Stimulated activated CD8-positive, alpha-beta memory T cell treated with anti-CD3 and anti-CD28 coated beads, Interleukin-4, amount 100 ng/mL, for 24 hours (primary cell): ENCODE data around the gene ATP6V1E1.
"Not testable (repeated sequence)": the region's sequence is repeated elsewhere in the genome, so short reads cannot be mapped to it uniquely, and the experiment has no call there.

Experiments
- DNase-seq: peaks from one replicate; pipeline ENCODE4 v3.0.0-alpha.2; 2020; ENCODE audit warnings: low read depth

Gene ATP6V1E1

DNA sequence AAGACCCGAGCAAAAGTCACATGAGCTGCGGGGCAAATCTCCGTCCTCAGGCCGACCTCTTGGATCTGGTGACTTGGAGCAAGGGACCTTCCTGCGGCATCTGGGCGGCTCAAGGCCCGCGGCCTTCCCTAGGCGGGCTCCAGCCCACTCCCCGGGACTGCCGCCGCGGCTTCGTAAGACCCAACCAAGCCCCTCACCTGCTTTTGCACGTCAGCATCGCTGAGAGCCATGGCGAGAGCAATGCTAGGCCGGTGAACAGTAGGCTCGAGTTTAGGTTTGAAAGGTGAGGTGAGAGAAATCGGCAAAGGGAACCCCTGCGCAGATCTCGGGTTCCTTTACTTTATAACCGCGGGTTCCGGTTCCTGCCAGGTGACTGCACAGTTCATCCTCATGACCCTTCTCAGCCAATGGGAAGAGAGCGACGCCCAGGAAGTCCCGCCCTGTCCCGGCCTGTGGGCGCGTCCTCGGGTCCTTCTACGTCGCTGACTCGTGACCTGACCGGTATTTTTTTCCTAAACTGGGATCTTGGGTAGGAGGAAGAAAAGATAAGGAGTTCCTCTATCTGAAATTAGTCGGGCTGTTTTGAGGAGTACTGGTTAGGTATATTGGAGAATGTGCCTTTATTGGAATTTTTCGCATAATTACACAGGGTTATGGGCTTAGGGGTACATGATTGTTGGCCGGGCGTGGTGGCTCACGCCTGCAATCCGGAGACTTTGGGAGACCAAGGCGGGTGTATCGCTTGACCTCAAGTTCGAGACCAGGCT is at the start of gene ATP6V1E1:
ATP6V1E1 (minus strand) TSS at position 344 of the 767 bp plus-strand sequence; CDS start at position 230, 114 bp downstream.
- peak; percentile 90 for DNase-seq

DNA sequence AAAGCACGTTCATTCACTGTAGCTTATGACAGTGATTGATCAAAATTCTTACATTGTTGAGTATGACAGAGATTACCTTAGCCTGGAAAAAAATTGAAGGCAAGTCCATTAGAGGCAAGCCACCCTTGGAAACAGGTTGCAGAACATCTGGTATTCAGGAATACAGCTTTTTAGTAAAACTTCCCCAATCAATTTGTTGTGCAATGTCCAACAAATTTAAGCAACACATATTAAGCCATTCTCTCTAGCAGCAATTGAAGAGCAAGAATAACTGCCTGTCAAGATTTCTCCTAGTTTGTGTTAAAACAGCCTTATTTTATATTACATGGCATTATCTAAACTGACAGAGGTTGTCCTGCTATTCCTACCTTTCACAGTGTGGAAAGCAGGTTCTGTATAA is 47.0 kb upstream of the ATP6V1E1 start:
- no peak for DNase-seq

DNA sequence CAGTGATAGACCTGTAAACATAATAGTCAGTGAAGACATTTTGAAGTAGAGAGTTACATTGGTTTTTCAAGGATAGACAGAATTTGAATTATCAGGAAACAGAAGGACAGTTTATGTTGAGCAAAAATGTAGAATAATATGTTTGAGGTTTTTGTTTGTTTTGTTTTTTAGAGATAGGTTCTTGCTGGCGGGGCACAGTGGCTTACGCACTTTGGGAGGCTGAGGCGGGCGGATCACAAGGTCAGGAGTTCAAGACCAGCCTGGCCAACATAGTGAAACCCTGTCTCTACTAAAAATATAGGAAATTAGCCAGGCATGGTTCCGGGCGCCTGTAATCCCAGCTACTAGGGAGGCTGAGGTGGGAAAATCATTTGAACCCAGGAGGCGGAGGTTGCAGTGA is 45.6 kb upstream of the ATP6V1E1 start:
- DNase-seq, result no peak

DNA sequence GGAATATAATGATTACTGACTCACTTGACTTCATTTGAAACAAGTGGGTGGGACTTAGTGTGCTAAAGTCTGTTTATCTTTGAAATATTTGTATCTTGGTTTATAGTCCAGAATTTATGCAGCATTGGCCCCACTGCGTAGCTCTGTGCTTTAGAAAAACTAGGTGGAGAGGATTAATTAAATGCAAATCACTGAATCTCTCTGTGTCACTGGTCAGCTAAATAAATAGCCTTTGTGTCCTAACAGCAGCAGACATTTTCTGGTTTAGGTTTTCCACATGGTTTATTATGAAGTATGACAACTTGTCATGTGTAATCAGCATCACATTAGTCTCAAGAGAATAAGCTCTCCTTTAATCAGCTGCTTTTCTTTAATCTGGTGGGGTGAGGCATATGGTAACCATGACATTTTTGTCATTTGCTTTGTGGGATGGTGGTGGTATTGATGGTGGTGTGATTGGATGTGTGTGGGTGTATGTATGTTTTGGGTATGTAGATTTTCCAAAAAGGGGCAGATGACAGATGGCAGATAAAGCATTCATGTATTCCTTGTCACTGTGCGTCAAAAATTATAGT is 44.0 kb upstream of the ATP6V1E1 start:
- no peak for DNase-seq

DNA sequence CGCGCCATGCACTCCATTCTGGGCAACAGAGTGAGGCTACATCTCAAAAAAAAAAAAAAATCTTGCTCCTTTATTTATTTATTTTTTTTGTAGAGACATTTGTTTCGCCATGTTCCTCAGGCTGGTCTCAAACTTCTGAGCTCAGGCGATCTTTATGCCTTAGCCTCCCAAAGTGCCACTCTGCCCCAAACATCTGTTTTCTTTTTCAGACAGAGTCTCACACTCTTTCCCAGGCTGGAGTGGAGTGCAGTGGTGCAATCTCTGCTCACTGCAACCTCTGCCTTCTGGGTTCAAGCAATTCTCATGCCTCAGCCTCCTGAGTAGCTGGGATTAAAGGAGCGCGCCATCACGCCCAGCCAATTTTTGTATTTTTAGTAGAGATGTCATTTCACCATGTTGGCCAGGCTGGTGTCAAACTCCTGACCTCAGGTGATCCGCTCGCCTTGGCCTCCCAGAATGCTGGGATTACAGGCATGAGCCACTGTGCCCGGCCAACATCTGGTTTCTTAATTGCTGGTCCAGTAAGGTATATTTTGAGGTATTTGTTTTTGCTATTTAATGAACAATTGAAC is 43.1 kb upstream of the ATP6V1E1 start:
- not testable (repeated sequence) for DNase-seq

DNA sequence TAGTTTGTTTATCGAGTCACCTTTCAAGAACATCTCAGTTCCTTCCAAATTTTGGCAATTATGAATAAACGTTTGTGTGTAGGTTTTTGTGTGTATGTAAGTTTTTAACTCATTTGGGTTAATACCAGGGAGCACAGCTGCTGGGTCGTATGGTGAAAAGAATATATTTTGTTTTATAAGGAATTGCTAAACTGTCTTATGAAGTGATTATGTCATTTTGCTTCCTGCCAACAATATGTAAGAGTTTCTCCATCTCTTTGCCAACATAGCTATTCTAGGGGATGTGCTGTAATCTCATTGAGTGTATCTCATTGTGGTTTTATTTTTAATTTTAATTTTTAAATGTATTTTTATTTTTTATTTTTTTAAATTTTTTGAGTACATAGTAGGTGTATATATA is 37.3 kb upstream of the ATP6V1E1 start:
- no peak for DNase-seq

DNA sequence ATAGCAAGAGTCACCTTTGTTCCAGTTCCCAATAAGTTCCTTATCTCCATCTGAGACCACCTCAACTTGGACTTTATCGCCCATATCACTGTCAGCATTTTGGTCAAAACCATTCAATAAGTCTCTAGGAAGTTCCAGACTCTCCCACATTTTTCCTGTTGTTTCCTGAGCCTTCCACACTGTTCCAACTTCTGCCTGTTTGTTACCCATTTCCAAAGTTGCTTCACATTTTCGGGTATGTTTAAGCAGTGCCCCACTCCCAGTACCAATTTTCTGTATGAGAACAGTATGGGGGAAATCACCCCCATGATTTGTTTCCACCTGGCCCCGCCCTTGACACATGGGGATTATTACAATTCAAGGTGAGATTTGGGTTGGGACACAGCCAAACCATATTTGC is 36.7 kb upstream of the ATP6V1E1 start:
- DNase-seq, result no peak

DNA sequence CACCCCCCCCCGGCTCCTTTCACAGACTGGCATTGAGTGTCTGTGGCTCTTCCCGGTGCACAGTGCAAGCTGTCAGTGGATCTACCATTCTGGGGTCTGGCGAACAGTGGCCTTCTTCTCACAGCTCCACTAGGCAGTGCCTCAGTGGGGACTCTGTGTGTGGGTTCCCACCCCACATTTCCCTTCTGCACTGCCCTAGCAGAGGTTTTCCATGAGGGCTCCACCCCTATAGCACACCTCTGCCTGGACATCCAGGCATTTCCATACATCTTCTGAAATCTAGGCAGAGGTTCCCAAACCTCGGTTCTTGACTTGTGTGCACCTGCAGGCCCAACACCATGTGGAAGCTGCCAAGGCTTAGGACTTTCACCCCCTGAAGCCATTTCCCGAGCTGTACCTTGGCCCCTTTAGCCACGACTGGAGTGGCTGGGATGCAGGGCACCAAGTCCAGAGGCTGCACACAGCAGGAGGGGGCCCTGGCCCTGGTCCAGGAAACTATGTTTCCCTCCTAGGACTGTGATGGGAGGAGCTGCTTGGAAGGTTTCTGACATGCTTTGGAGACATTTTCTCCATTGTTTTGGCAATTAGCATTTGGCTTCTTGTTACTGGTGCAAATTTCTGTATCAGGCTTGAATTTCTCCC is 36.0 kb upstream of the ATP6V1E1 start:
- DNase-seq, result no peak

DNA sequence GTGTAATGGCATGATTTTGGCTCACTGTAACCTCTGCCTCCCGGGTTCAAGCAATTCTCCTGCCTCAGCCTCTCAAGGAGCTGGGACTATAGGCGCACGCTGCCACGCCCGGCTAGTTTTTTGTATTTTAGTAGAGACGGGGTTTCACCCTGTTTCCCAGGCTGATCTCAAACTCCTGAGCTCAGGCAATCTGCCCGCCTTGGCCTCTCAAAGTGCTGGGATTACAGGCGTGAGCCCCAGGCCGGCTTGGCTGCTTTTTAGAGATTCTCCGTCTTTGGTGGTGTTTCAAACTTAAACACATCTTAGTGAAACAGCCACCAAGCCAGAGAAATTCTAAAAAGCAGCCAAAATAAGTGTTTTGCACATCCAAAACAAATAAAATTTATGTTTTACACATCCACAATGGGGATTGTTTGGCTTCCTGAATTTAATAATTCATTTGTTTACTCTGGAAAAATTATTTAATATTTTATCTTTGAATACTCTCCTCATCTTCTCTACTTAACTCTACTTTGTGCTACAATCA is 28.4 kb upstream of the ATP6V1E1 start:
- no peak for DNase-seq

DNA sequence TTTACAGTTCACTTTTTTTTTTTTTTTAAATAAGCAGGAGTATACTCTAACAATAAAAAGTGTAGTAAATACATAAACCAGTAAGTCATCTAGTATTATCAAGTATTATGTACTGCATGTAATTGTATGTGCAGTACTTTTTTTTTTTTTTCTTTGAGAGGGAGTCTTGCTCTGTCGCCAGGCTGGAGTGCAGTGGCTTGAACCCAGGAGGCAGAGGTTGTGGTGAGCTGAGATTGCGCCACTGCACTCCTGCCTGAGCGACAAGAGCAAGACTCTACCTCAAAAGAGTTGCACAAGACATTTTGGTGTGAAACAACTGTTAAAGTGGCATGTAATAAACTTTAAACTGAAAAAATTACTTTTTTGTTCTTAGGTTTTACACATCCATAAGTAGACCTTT is 26.7 kb upstream of the ATP6V1E1 start:
- DNase-seq, result no peak

DNA sequence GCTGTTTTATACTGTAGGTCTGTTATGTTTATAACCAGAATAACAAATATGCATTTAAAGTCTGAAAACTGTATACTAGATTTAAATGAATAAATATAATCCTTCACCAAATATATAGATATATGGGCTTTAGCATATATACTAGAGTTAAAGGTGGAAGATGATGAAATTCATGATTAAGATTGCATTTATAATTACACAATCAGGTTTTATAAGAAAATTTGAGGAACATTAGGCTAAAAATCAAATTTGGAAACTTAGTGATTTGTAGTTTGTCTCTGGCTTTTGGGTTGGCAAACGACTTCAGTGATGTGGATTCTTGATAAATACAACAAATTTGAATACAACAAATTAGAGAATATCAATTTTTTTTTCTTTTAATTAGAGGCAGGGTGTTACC is 20.0 kb upstream of the ATP6V1E1 start:
- DNase-seq, result no peak

DNA sequence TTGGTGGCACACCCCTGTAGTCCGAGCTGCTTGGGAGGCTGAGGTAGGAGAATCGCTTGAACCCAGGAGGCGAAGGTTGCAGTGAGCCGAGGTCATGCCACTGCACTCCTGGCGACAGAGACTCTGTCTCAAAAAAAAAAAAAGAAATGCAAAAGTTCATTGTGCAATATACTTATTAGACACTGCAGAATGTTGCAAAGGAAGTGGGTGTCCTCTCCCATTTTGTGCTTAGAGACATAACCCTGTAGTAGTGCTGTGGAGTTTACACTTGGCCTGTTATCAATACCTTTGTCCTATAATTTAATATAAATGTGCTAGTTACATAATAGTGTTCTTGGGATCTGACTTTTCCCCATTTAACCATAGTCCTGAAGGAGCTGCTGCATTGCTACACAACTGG is 19.4 kb upstream of the ATP6V1E1 start:
- DNase-seq, result no peak

DNA sequence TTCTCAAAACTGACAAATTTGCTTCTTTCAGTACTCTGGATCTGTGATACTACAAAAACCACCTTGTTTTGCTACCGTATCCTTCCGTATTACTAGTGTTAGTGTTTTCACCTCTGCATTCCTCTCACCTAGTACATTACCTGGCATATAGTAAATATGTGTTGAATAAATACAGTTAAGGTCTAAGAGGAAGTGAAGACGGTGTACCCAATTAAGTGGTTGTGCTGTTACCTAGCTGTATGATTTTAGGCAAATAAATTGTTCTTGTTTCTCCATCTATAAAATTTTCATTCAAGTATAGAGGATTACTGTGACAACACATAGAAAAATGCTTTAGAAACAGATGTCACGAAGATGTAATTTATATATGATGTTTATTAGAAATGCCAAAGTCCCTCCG is 18.9 kb upstream of the ATP6V1E1 start:
- no peak for DNase-seq

DNA sequence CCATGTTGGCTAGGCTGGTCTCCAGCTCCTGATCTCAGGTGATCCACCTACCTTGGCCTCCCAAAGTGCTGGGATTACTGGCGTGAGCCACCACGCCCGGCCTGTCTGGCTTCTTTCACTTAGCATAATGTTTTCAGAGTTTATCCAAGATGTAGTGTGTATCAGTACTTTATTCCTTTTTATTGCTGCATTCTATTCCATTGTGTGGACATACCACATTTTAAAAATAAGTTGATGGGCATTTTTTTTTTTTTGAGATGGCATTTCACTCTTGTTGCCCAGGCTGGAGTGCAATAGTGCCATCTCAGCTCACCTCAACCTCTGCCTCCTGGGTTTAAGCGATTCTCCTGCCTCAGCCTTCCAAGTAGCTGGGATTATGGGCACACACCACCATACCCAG is 13.8 kb upstream of the ATP6V1E1 start:
- not testable (repeated sequence) for DNase-seq

DNA sequence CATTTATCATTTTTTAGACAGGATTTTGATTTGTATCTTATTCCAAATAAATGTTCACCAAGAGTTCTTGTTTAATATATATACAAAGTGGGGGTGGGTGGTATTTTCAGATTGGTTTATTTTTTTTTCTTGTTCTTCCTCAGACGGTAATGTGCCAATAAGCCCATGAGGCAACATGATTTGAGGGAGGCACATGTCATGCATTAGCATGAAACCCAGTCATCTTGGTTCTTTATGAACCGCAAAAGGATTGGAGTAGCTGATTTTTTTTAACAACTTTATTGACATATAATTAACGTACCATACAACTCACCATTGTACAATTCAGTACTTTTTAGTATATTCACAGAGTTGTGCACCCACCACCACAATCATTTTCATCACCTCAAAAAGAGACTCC is 12.7 kb upstream of the ATP6V1E1 start:
- no peak for DNase-seq

DNA sequence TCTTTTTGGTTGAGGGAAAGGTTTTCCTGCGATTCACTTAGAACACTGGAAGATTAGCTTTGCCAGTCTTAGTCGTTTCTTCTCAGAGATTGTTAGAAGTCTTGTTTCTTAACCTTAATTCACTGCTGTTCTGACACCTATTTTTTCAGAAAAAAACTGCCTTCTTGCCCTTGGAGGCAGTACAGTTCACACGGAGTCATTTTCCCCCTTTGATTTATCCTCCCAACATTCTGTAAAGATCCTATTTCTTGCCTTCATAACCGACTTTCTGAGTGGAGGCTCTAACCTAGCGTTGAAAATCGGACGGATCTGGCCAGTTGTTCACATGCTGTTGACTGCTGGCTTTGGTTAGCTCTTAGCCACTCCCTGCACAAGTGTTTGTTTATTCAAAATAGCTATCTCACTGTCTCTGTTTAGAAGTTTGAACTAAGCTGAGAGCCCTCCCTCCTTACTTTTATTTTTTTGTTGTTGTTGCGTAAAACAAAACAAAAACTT is 10.7 kb upstream of the ATP6V1E1 start:
- no peak for DNase-seq

DNA sequence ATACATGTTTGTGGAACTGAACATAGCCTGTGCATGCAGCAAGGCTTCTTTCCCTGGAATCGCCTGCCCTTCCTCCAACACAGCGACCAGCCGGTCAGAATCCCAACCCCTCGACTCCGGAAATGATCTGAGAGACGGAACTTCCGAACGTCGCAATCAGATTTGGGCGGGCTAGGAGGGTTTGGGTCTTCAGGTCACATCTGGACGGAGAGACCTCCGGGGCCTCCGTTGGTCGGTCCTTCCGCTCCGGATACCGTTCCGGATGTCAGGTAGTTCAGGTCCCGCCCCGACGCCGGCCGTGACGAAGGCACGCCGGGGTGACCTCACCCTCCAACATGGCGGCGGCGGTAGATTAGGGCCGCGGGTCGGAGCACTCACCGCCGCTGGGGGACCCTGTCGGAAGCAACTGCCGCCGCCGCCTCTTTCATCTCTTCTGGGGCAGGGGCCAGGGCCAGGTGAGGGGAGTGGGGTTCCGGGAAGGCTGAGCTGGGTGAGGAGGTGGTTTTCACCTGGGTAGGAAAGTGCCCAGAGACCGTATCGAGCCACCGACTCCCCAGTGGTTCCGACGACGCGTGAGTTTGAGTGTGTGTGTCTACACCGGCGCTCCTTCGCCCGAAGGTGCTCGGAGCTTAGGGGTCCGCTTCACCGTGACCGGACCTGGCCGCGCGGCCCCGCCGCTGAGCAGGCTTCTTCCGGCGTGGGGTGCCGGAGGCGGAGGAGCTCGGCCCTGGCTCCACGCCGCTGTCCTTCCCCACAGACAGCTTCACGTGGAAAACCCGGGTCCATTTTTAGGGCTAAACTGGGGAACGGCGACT is 10.1 kb upstream of the ATP6V1E1 start, which contains the start of gene BCL2L13:
BCL2L13 (plus strand) TSS at position 326 of the 815 bp plus-strand sequence. CDS start 16,955 bp downstream, outside the sequence.
- DNase-seq, result peak; percentile 82

DNA sequence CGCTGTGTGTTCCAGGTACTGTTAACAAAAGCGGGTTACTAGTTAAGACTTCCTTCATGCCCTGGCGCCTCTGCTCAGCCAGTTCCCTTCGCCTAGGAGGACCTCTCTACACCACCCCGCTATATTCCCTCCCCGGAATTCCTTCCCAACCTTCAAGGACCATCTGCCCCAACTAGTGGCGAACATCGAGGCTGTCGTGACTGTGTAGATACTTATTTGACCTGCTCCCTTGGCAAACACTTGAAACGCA is 9.6 kb upstream of the ATP6V1E1 start:
- DNase-seq, result no peak

DNA sequence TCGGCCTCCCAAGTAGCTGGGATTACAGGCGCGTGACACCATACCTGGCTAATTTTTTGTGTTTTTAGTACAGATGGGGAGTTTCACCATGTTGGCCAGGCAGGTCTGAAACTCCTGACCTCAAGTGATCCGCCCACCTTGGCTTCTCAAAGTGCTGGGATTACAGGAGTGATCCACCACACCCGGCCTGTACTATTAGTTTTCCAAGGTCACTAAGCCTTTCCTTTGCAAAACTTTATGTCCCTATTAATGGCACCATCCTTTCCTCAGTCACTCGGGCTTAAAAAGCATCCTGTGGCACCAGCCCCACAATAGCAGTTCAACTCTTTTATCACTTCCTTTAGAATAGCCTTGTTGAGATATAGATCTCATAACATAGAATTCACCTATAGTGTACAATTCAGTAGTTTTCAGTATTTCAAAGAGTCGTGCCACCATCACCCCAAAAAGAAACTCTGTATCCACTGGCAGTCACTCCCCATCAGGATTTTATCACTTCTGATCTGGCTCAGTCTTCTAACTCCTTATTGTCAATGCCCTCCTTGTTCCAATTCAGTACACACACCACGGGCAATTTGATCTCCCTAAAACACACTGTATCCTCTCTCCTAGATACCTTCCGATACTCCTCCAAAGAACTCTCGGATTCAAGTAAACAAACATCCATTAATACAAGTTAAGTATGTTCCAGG is 9.1 kb upstream of the ATP6V1E1 start:
- DNase-seq, result no peak

DNA sequence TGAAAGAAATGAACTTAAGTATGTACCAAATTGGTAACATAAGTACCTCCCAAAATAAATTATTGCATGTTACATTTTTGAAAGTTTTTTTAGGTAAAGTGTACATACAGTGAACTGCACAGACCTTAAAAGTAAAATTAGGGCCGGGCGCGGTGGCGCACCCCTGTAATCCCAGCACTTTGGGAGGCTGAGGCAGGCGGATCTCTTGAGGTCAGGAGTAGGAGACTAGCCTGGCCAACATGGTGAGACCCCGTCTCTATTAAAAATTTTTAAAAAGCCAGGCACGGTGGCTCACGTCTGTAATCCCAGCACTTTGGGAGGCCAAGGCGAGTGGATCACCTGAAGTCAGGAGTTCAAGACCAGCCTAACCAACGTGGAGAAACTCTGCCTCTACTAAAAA is 8.3 kb upstream of the ATP6V1E1 start:
- DNase-seq, result not testable (repeated sequence)

DNA sequence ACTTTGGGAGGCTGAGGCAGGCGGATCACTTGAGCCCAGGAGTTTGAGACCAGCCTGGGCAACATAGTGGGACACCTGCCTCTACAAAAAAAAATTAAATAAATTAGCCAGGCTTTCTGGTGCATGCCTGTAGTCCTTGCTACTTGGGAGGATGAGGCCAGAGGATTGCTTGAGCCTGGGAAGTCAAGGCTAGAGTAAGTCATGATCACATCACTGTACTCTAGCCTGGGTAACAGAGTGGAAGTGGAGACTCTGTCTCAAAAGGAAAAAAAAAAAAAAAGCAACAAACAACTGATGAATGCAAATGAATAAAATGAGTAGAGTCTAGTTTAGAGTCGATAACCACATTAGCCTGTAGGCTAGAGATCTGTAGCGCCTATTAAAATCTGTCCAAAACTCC is 6.1 kb upstream of the ATP6V1E1 start:
- DNase-seq, result no peak
